A549 (cell line): Measurements from ENCODE around the gene FRMD4A.

Experiments used
- ESRRA ChIP-seq: fragments of 150-350 bp; IDR thresholded peaks from 2 replicates; pipeline ENCODE4 v1.6.1; 2014; ENCODE audit warnings: mild to moderate bottlenecking, low read length, borderline replicate concordance
- TF ChIP-seq, protein P1 (sequence below): fragments of >200 bp; sonication (Bioruptor Twin); formaldehyde crosslinking; IDR thresholded peaks from 3 replicates; pipeline ENCODE4 v1.5.1; 2016

DNA sequence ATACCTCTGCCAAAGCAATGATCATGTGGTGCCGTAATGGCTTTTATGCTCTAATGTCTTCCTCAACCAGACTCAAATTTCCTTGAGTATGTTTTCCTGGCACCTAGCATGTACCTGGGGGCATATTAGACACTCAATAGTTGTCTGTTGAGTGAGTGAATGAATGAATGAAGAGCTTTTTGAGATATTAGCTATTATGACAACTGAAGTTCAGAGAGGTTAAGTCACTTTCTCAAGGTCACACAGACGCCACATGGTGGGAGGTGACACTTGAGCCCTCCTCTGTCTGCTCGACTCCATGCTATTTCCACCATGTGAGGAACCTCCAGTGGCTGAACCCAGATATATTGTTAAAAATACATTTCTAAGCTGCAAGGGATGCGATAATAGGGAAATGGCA is 611.9 kb downstream of the FRMD4A start:
- TF ChIP-seq ESRRA: no peak
- TF ChIP-seq, protein P1, sequence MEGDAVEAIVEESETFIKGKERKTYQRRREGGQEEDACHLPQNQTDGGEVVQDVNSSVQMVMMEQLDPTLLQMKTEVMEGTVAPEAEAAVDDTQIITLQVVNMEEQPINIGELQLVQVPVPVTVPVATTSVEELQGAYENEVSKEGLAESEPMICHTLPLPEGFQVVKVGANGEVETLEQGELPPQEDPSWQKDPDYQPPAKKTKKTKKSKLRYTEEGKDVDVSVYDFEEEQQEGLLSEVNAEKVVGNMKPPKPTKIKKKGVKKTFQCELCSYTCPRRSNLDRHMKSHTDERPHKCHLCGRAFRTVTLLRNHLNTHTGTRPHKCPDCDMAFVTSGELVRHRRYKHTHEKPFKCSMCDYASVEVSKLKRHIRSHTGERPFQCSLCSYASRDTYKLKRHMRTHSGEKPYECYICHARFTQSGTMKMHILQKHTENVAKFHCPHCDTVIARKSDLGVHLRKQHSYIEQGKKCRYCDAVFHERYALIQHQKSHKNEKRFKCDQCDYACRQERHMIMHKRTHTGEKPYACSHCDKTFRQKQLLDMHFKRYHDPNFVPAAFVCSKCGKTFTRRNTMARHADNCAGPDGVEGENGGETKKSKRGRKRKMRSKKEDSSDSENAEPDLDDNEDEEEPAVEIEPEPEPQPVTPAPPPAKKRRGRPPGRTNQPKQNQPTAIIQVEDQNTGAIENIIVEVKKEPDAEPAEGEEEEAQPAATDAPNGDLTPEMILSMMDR: no peak
